ENCODE data around the gene MRPL43. TPM values are rescaled to one million over a fixed set of nuclear protein-coding genes. Genes with fewer than 3 reads are reported as not detected.

Gene MRPL43
- total and polyA plus RNA-seq, 9 of the 15 experiments (the other 6 are each of a cell fraction or from before 2014, with no cell fraction given) = 15.1 to 63.7 (median 37.2) TPM

- no peak for ATAC-seq
- TF ChIP-seq GTF2E2 (tag; IDR thresholded peaks at IDR 0.05) = no peak
- no peak for TF ChIP-seq TCF15 (CRISPR knock-in tag; IDR thresholded peaks at IDR 0.05)
- no peak for TF ChIP-seq COPS2 (conservative IDR thresholded peaks at IDR 0.05)
- TF ChIP-seq KAT8 (IDR thresholded peaks at IDR 0.05; ENCODE audit: low read depth) = no peak
- TF ChIP-seq PYGO2 (tag; IDR thresholded peaks at IDR 0.05) = no peak
- TF ChIP-seq GABPA (tag; conservative IDR thresholded peaks at IDR 0.05; ENCODE audit: low read depth) = no peak
- no peak for TF ChIP-seq POLR2B (IDR thresholded peaks at IDR 0.05; ENCODE audit: low read depth, partially characterized antibody)
- no peak for TF ChIP-seq ID3 (CRISPR knock-in tag; IDR thresholded peaks at IDR 0.05)
- no peak for TF ChIP-seq ID3 (tag; IDR thresholded peaks at IDR 0.05)
- peaks cover 9 to 53% of the 10 kb centered on the region in 2 experiments; a peak in 4 of 5 replicates for H3K4me1 ChIP-seq (replicated peaks in 1 of 2; ENCODE audit: control insufficient read depth in 2 of 2, insufficient read depth in 2 of 2, low read length in 2 of 2)
- ChIA-PET POLR2A (no interaction called here), CTCF (ENCODE audit: low intra/inter-chr PET ratio) (no interaction called here)
- H3K9me3 ChIP-seq (replicated peaks; ENCODE audit: control insufficient read depth, insufficient read depth, low read depth, low read length) = no peaks in the 10 kb centered on the region
- WGBS (ENCODE audit: insufficient coverage, low coverage, missing lambda C conversion rate) = 94% methylated on average over 7 of the region's 23 CpGs
- FAIRE-seq = no peak
- no peak for DNase-seq (ENCODE audit: extremely low read depth in 1 of 4, low spot score in 3 of 4)
- H3K9ac ChIP-seq (ENCODE audit: insufficient read depth in 1 of 2, low read depth in 2 of 2, low read length in 2 of 2) = no peak overlapping the region
- no peaks in the 10 kb centered on the region for H4K20me1 ChIP-seq (replicated peaks; ENCODE audit: control insufficient read depth, insufficient read depth, low read length)
- H3K9me1 ChIP-seq (ENCODE audit: control insufficient read depth, insufficient read depth, low read length) = no peaks in the 10 kb centered on the region
- H2AFZ ChIP-seq (ENCODE audit: low read depth, low read length) = no peak overlapping the region
- intact Hi-C loops (cut with micrococcal nuclease) = no loop called here
- peaks cover 27% of the 10 kb centered on the region for H3K79me2 ChIP-seq (ENCODE audit: control insufficient read depth, insufficient read depth, low read length)
- H3K4me3 ChIP-seq = no peak overlapping the region
- no peaks in the 10 kb centered on the region for H3K27me3 ChIP-seq (ENCODE audit: control insufficient read depth in 2 of 2, insufficient read depth in 2 of 2, low read length in 2 of 2)
- in situ Hi-C loops (cut with MboI) = no loop called here
- no peak overlapping the region for H3K27ac ChIP-seq (ENCODE audit: extremely low read depth, low read depth, low read length)
- H3K36me3 ChIP-seq (ENCODE audit: control insufficient read depth, insufficient read depth, low read length) = peaks cover 50% of the 10 kb centered on the region; the same call in 2 of the 3 replicates
- H3K4me2 ChIP-seq (ENCODE audit: insufficient read depth, low read length) = no peak overlapping the region
- no TSS peak for BruUV-seq (replicated peaks)
These were observed 18.1 kb upstream of the MRPL43 start for GRCh38 chr10:101005361-101005760.
